DOHH2 (cell line): ENCODE results near the gene RNU7-1.

Experiments
- H3F3A ChIP-seq: fragments of 200-600 bp; sonication (generic), shearing (Covaris generic); 2 replicates; pipeline ENCODE4 v1.6.0; 2016; ENCODE audit warnings: antibody characterized with exemption, mild to moderate bottlenecking; ENCODE audit not compliant: control insufficient read depth, insufficient read depth
- H3K27ac ChIP-seq: fragments of 200-600 bp; sonication (generic); 2 replicates; pipeline ENCODE4 v1.5.1; 2014; ENCODE audit warnings: low read depth, mild to moderate bottlenecking, low read length, moderate library complexity
- H3K27me3 ChIP-seq: fragments of 200-600 bp; sonication (generic); 2 replicates; pipeline ENCODE4 v1.6.1; 2014; ENCODE audit warnings: mild to moderate bottlenecking, low read length, mixed read lengths; ENCODE audit not compliant: control insufficient read depth
- H3K36me3 ChIP-seq: fragments of 200-600 bp; sonication (generic); 2 replicates; pipeline ENCODE4 v1.6.1; 2014; ENCODE audit warnings: mild to moderate bottlenecking, low read length, moderate library complexity, mixed read lengths; ENCODE audit not compliant: control insufficient read depth
- H3K4me1 ChIP-seq: fragments of 200-600 bp; sonication (generic); 2 replicates; pipeline ENCODE4 v1.6.1; 2014; ENCODE audit warnings: mild to moderate bottlenecking, low read length, mixed read lengths; ENCODE audit not compliant: control insufficient read depth
- H3K4me2 ChIP-seq: fragments of 200-600 bp; sonication (generic); 2 replicates; pipeline ENCODE4 v1.6.0; 2014; ENCODE audit warnings: mild to moderate bottlenecking, low read length, moderate library complexity
- H3K4me3 ChIP-seq: fragments of 200-600 bp; sonication (generic); 2 replicates; pipeline ENCODE4 v1.5.1; 2014; ENCODE audit warnings: mild to moderate bottlenecking, low read length, mixed read lengths
- H3K79me2 ChIP-seq: fragments of 200-600 bp; sonication (generic); 2 replicates; pipeline ENCODE4 v1.6.1; 2014; ENCODE audit warnings: mild to moderate bottlenecking, low read length, mixed read lengths; ENCODE audit not compliant: control insufficient read depth
- H3K9me2 ChIP-seq: fragments of 200-600 bp; sonication (generic); replicated peaks from 2 replicates; pipeline ENCODE4 v1.6.1; 2014; ENCODE audit warnings: mild to moderate bottlenecking, low read length, mixed read lengths; ENCODE audit not compliant: control insufficient read depth
- H3K9me3 ChIP-seq: fragments of 200-600 bp; sonication (generic); 2 replicates; pipeline ENCODE4 v1.6.1; 2014; ENCODE audit warnings: antibody characterized with exemption, low read length, mixed read lengths; ENCODE audit not compliant: control insufficient read depth, insufficient read depth
- H4K20me1 ChIP-seq: fragments of 200-600 bp; sonication (generic); 2 replicates; pipeline ENCODE4 v1.6.0; 2014; ENCODE audit warnings: low read depth, mild to moderate bottlenecking, antibody characterized with exemption, low read length, moderate library complexity; ENCODE audit not compliant: control insufficient read depth, insufficient read depth
- EZH2phosphoT487 ChIP-seq: fragments of 200-600 bp; sonication (generic); IDR thresholded peaks from 2 replicates; pipeline ENCODE4 v1.6.1; 2017; ENCODE audit warnings: borderline replicate concordance, mild to moderate bottlenecking, antibody characterized with exemption, low read length, moderate library complexity, mixed read lengths
- TF ChIP-seq, protein P1 (sequence below): fragments of 200-600 bp; sonication (generic); IDR thresholded peaks from one replicate; pipeline ENCODE4 v1.5.1; 2014; ENCODE audit warnings: antibody characterized with exemption, mild to moderate bottlenecking, low read depth, low read length; ENCODE audit not compliant: poor library complexity, severe bottlenecking

RNU7-1 gene

DNA sequence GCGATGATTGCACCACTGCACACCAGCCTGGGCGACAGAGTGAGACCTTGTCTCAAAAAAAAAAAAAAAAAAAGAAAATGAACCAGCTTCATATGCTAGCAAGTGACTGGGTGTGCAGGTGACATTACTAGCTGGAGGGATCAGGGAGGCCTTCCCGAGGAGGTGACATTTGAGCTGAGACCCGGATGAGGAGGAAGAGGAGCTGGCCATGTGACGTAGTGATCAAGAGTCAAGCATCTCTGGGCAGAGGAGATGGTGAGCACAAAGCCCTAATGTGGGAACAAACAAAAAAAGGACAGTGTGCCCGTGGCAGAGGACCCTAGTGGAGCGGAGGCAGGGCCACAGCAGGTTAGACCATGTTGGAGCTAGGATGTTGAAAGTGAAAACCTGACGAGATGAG is 4.0 kb downstream of the RNU7-1 start:
- Histone ChIP-seq H3K4me2 (no peak overlapping the region), H3K36me3 (no peaks in the 10 kb centered on the region), H3K9me3 (no peaks in the 10 kb centered on the region), H3K27me3 (peaks cover 30% of the 10 kb centered on the region), H3K4me1 (peaks cover 83% of the 10 kb centered on the region), H3F3A (peaks cover 13% of the 10 kb centered on the region), H3K79me2 (no peaks in the 10 kb centered on the region), H3K9me2 (no peaks in the 10 kb centered on the region), H4K20me1 (peaks cover 4% of the 10 kb centered on the region; the same call in 1 of the 2 replicates), H3K4me3 (no peak overlapping the region), H3K27ac (no peak overlapping the region)
- TF ChIP-seq, protein P1, sequence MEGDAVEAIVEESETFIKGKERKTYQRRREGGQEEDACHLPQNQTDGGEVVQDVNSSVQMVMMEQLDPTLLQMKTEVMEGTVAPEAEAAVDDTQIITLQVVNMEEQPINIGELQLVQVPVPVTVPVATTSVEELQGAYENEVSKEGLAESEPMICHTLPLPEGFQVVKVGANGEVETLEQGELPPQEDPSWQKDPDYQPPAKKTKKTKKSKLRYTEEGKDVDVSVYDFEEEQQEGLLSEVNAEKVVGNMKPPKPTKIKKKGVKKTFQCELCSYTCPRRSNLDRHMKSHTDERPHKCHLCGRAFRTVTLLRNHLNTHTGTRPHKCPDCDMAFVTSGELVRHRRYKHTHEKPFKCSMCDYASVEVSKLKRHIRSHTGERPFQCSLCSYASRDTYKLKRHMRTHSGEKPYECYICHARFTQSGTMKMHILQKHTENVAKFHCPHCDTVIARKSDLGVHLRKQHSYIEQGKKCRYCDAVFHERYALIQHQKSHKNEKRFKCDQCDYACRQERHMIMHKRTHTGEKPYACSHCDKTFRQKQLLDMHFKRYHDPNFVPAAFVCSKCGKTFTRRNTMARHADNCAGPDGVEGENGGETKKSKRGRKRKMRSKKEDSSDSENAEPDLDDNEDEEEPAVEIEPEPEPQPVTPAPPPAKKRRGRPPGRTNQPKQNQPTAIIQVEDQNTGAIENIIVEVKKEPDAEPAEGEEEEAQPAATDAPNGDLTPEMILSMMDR: no peak
- TF ChIP-seq EZH2phosphoT487: no peak

DNA sequence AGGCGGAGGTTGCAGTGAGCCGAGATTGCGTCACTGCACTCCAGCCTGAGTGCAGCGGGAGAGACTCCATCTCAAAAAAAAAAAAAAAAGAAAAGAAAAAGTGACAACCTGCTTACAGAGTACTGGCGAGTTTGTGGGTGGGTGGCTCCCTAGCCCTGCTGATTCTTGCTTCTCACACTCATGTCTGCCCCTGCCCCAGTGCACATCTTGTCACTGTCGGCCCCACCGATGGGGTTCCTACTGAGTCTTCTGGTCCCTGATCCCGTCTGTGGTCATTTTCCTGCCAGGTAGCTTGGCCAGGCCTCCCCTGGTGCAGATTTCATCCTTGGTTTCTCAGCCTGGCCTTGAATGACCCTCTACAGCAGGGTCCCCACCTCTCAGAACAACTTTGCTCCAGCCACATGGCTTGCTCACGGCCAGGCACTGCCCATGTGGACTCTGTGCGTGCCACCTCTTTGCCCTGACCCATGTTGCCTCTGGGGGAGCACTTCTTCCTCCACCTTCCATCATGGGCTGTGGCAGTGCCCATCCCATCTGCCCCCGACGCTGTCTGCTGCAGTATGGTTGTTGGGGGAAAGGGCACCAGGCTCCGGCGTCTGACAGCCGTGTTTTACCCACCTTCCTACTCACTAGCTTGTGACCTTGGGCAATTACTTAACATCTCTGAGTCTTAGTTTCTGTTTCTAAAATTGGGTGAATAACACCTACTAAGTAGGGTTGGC is 5.4 kb downstream of the RNU7-1 start:
- Histone ChIP-seq H3K79me2 (no peaks in the 10 kb centered on the region), H3K4me2 (no peak overlapping the region), H3K9me2 (no peaks in the 10 kb centered on the region), H3F3A (peaks cover 9% of the 10 kb centered on the region), H3K9me3 (no peaks in the 10 kb centered on the region), H3K4me1 (peaks cover 84% of the 10 kb centered on the region), H3K36me3 (no peaks in the 10 kb centered on the region), H3K27me3 (peaks cover 36% of the 10 kb centered on the region), H3K27ac (no peak overlapping the region), H3K4me3 (no peak overlapping the region), H4K20me1 (peaks cover 10% of the 10 kb centered on the region; the same call in 1 of the 2 replicates)
- no peak for TF ChIP-seq EZH2phosphoT487
- TF ChIP-seq, protein P1: peak; percentile 44

DNA sequence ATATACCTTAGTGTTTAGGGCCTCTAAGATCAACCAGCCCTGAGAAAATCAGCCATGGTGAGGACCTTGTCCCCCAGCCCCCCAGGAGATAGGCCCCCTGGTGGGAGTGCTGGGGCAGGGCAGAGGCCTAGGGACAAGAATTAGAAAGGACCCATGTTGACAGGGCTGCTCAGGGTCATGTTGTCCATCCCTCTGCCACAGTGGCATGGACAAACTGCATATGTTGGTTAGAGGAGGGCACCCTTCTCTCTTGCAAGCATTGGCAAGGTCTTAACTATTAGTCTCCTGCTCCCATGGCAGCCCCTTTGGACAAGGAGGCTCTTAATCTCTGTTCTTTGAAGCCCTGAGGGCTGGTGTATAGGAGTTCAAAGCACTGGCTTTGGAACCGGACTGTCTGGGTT is 6.8 kb downstream of the RNU7-1 start:
- Histone ChIP-seq H3K27me3 (peaks cover 48% of the 10 kb centered on the region), H3K4me1 (peaks cover 83% of the 10 kb centered on the region), H3K36me3 (no peaks in the 10 kb centered on the region), H3K79me2 (no peaks in the 10 kb centered on the region), H3K9me3 (no peaks in the 10 kb centered on the region), H3K4me2 (peak overlapping the region; percentile 98), H3F3A (peaks cover 5% of the 10 kb centered on the region), H3K9me2 (no peaks in the 10 kb centered on the region), H4K20me1 (peaks cover 10% of the 10 kb centered on the region; the same call in 1 of the 2 replicates), H3K27ac (0 out of 2 replicates have a peak overlapping the region, but pooled peaks have one; percentile 16), H3K4me3 (peak overlapping the region; percentile 73)
- TF ChIP-seq EZH2phosphoT487: no peak
- TF ChIP-seq, protein P1: peak; percentile 85
